ENCODE results near the gene STX1B.
A peak's percentile ranks its signal among the peaks of the same experiment; 100 is the strongest.
"Not testable (repeated sequence)": the region's sequence is repeated elsewhere in the genome, so short reads cannot be mapped to it uniquely, and the experiment has no call there.

Gene STX1B

GRCh38 chr16:31010585-31011325 is at the start of gene STX1B:
STX1B (minus strand) TSS chr16:31010638; CDS start chr16:31010396, 242 bp downstream.
- DNase-seq (ENCODE audit: low read depth): no peak

- DNase-seq (ENCODE audit: low read depth): no peak
These were observed 45.2 kb upstream of the STX1B start for GRCh38 chr16:31055613-31056012.

- peak; percentile 97 for DNase-seq (ENCODE audit: low read depth)
These were observed 41.7 kb upstream of the STX1B start for GRCh38 chr16:31052114-31052513.

GRCh38 chr16:31050280-31051030 is 40.0 kb upstream of the STX1B start:
- no peak for DNase-seq (ENCODE audit: low read depth)

- no peak for DNase-seq (ENCODE audit: low read depth)
These were observed 33.6 kb upstream of the STX1B start for GRCh38 chr16:31043898-31044481.

GRCh38 chr16:31043352-31043751 is 32.9 kb upstream of the STX1B start:
- no peak for DNase-seq (ENCODE audit: low read depth)

GRCh38 chr16:31042866-31043265 is 32.4 kb upstream of the STX1B start:
- DNase-seq (ENCODE audit: low read depth): no peak

- DNase-seq (ENCODE audit: low read depth): no peak
These were observed 28.6 kb upstream of the STX1B start for GRCh38 chr16:31038993-31039392.

GRCh38 chr16:31036691-31037090 is 26.3 kb upstream of the STX1B start:
- DNase-seq (ENCODE audit: low read depth): no peak

- DNase-seq (ENCODE audit: low read depth): peak; percentile 74
These were observed 23.5 kb upstream of the STX1B start for GRCh38 chr16:31033709-31034492.

GRCh38 chr16:31032736-31033708 is 22.6 kb upstream of the STX1B start, which contains the start of gene STX4:
STX4 (plus strand) TSS chr16:31033558; CDS start chr16:31033806, 248 bp downstream.
- peak; percentile 98 for DNase-seq (ENCODE audit: low read depth)

GRCh38 chr16:31031276-31031675 is 20.8 kb upstream of the STX1B start:
- no peak for DNase-seq (ENCODE audit: low read depth)

- no peak for DNase-seq (ENCODE audit: low read depth)
These were observed 18.8 kb upstream of the STX1B start for GRCh38 chr16:31029272-31029671.

GRCh38 chr16:31025339-31025738 is 14.9 kb upstream of the STX1B start:
- DNase-seq (ENCODE audit: low read depth): no peak

- no peak for DNase-seq (ENCODE audit: low read depth)
These were observed 13.3 kb upstream of the STX1B start for GRCh38 chr16:31023627-31024226.

- DNase-seq (ENCODE audit: low read depth): no peak
These were observed 12.8 kb upstream of the STX1B start for GRCh38 chr16:31023252-31023602.

- DNase-seq (ENCODE audit: low read depth): no peak
These were observed 12.3 kb upstream of the STX1B start for GRCh38 chr16:31022544-31023251.

- DNase-seq (ENCODE audit: low read depth): no peak
These were observed 10.1 kb upstream of the STX1B start for GRCh38 chr16:31020536-31020935.

- DNase-seq (ENCODE audit: low read depth): not testable (repeated sequence)
These were observed 7.3 kb upstream of the STX1B start for GRCh38 chr16:31017756-31018155.

GRCh38 chr16:31016018-31016417 is 5.6 kb upstream of the STX1B start:
- DNase-seq (ENCODE audit: low read depth): no peak

All from iris pigment epithelial cell (primary cell).